Natural killer cell (primary cell): ENCODE measurements around the gene OSBPL6. TPM values are rescaled to one million over a fixed set of nuclear protein-coding genes. Genes with fewer than 3 reads are reported as not detected.

Experiments
- ATAC-seq, 3 donors: fragments of 150-1000 bp in 2 of 3; fragments of 200-7000 bp in 1 of 3; cut with Tn5 transposase; 1 replicate in 1 of 3; 2 replicates in 2 of 3; pipeline ENCODE4 v1.10.0; 2021; ENCODE audit warnings: mild to moderate bottlenecking in 2 of 3, moderate library complexity in 2 of 3
- DNase-seq, 2 donors: peaks; one replicate each; pipeline versions ENCODE4 v3.0.0 to v3.0.0-alpha.2; 2013 to 2021; ENCODE audit warnings: mixed read lengths in 1 of 2
- H3K27ac ChIP-seq: one replicate; pipeline ENCODE4 v1.5.1; 2013; ENCODE audit warnings: mild to moderate bottlenecking, low read length
- H3K27me3 ChIP-seq: one replicate; pipeline ENCODE4 v1.6.1; 2013; ENCODE audit warnings: low read length; ENCODE audit not compliant: control insufficient read depth, insufficient read depth
- H3K36me3 ChIP-seq: one replicate; pipeline ENCODE4 v1.6.1; 2013; ENCODE audit warnings: low read length; ENCODE audit not compliant: control insufficient read depth, insufficient read depth
- H3K4me1 ChIP-seq: one replicate; pipeline ENCODE4 v1.6.1; 2013; ENCODE audit warnings: low read length; ENCODE audit not compliant: control insufficient read depth, insufficient read depth
- H3K4me3 ChIP-seq: one replicate; pipeline ENCODE4 v1.5.1; 2013; ENCODE audit warnings: low read length
- H3K9me3 ChIP-seq: one replicate; pipeline ENCODE4 v1.6.1; 2013; ENCODE audit warnings: low read length; ENCODE audit not compliant: control insufficient read depth, insufficient read depth
- H3K27ac Mint-ChIP-seq, 2 donors: one replicate each; pipeline ENCODE4 v1.8.0; 2022; ENCODE audit warnings: mild to moderate bottlenecking in 2 of 2, mixed read lengths in 2 of 2, moderate library complexity in 1 of 2
- H3K27me3 Mint-ChIP-seq, 2 donors: one replicate each; pipeline ENCODE4 v1.8.0; 2022; ENCODE audit warnings: low read depth in 2 of 2, mixed read lengths in 2 of 2
- H3K36me3 Mint-ChIP-seq: one replicate; pipeline ENCODE4 v1.8.0; 2022; ENCODE audit warnings: mixed read lengths
- H3K4me1 Mint-ChIP-seq, 2 donors: one replicate each; pipeline ENCODE4 v1.8.0; 2022; ENCODE audit warnings: mixed read lengths in 2 of 2
- H3K4me3 Mint-ChIP-seq: one replicate; pipeline ENCODE4 v1.8.0; 2022; ENCODE audit warnings: mild to moderate bottlenecking, moderate library complexity, mixed read lengths
- H3K9me3 Mint-ChIP-seq, 2 donors: one replicate each; pipeline ENCODE4 v1.8.0; 2022; ENCODE audit warnings: mixed read lengths in 2 of 2
- CTCF ChIP-seq: fragments of 200-600 bp; IDR thresholded peaks from one replicate; pipeline ENCODE4 v1.8.0; 2022; ENCODE audit warnings: antibody characterized with exemption
- WGBS: methylation state at CpG from one replicate; pipeline ENCODE4 v1.1.7; 2013; ENCODE audit warnings: missing lambda C conversion rate; ENCODE audit not compliant: insufficient coverage; 5-methylcytosine and 5-hydroxymethylcytosine counted together
- intact Hi-C: fragments of 100-400 bp; cut with micrococcal nuclease; formaldehyde crosslinking; loops from one replicate; pipeline ENCODE4 v1.14.2; 2022
- total RNA-seq, 4 donors: library from RNA; stranded (reverse); fragments of 120-200 nt in 1 of 4; gene quantifications; one replicate each; pipeline versions ENCODE4 v1.2.3 to v1.2.4, GENCODE V29; 2013 to 2022

Gene OSBPL6
- total RNA-seq, 3 donors from 2014 or later (not counting 1 experiment from before 2014, with no cell fraction given): not detected

DNA sequence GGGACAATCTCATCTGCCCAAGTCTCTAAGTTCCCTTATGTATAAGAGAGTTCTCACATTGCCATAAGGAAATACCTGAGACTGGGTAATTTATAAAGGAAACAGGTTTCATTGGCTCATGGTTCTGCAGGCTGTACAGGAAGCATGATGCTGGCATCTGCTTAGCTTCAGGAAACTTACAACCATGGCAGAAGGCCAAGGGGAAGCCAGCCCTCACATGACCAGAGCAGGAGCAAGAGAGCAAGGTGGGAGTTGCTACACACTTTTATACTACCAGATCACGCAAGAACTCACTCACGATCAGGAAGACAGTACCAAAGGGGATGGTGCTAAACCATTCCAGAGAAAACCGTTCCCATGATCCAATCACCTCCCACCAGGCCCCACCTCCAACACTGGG is 182.7 kb downstream of the OSBPL6 start:
- Mint-ChIP-seq H3K4me3 (no peak overlapping the region), H3K27ac (no peak overlapping the region), H3K4me1 (no peaks in the 10 kb centered on the region), H3K36me3 (no peaks in the 10 kb centered on the region), H3K27me3 (peaks cover 12 to 20% of the 10 kb centered on the region in 2 donors), H3K9me3 (no peaks in the 10 kb centered on the region)
- intact Hi-C loops: no loop called here
- no peaks in the 10 kb centered on the region for H3K9me3 ChIP-seq
- no peak overlapping the region for H3K4me3 ChIP-seq
- WGBS: 92% methylated on average over 2 of the region's 3 CpGs
- TF ChIP-seq CTCF: no peak
- no peak for DNase-seq
- H3K27ac ChIP-seq: no peak overlapping the region
- H3K36me3 ChIP-seq: no peaks in the 10 kb centered on the region
- peaks cover 5% of the 10 kb centered on the region for H3K27me3 ChIP-seq
- no peaks in the 10 kb centered on the region for H3K4me1 ChIP-seq
- no peak for ATAC-seq

DNA sequence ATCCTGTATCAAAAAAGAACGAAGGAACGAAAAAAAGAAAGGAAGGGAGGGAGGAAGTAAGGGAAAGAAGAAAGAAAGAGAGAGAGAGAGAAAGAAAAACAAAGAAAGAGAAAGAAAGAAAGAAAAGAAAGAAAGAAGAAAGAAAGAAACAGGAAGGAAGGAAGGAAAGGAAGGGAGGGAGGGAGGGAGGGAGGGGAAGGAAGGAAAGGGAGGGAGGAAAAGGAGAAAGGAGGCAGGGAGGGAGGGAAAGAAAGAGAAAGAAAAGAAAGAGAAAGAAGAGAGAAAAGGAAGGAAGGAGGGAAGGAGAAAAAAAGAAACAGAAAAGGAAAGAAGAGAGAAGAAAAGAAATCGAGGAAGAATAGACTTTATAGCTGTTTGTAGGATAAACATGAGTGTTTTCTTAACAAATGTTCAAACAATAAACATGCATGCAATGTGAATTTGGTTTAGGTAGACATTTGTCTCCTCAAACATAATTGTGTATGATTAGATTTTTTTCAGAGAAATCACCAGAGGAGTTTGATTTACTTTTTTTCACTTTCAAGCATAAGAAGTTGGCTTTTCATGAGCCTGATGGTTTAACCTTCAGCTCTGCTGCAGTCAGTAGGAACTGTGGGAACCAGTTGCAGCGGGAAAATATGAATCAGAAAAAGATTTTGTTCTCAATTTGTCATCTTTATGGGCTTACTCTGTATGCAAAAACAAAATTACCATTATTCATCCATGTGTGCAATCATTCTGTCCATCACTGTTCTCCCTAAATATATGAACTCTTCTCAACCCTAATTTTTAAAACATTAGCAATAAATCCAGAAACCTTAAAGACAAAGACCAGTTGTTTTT is 185.1 kb downstream of the OSBPL6 start:
- no peak overlapping the region for H3K27ac ChIP-seq
- no peaks in the 10 kb centered on the region for H3K4me1 Mint-ChIP-seq
- no peaks in the 10 kb centered on the region for H3K36me3 Mint-ChIP-seq
- TF ChIP-seq CTCF: no peak
- ATAC-seq (no peak), DNase-seq (no peak)
- no peak overlapping the region for H3K4me3 Mint-ChIP-seq
- 89% methylated on average over 3 of the region's 4 CpGs for WGBS
- no peaks in the 10 kb centered on the region for H3K9me3 Mint-ChIP-seq
- H3K27ac Mint-ChIP-seq: no peak overlapping the region
- intact Hi-C loops: no loop called here
- no peaks in the 10 kb centered on the region for H3K36me3 ChIP-seq
- no peak overlapping the region for H3K4me3 ChIP-seq
- no peaks in the 10 kb centered on the region for H3K9me3 ChIP-seq
- no peaks in the 10 kb centered on the region for H3K4me1 ChIP-seq
- no peaks in the 10 kb centered on the region for H3K27me3 ChIP-seq
- H3K27me3 Mint-ChIP-seq: peaks cover 9 to 20% of the 10 kb centered on the region in 2 donors

GRCh38 chr2:178380763-178381162 is 186.5 kb downstream of the OSBPL6 start:
- no peaks in the 10 kb centered on the region for H3K9me3 ChIP-seq
- Mint-ChIP-seq H3K4me1 (no peaks in the 10 kb centered on the region), H3K27ac (no peak overlapping the region), H3K36me3 (no peaks in the 10 kb centered on the region), H3K9me3 (no peaks in the 10 kb centered on the region), H3K4me3 (no peak overlapping the region), H3K27me3 (peaks cover 10 to 15% of the 10 kb centered on the region in 2 donors)
- no peak for DNase-seq
- no peaks in the 10 kb centered on the region for H3K27me3 ChIP-seq
- H3K4me1 ChIP-seq: no peaks in the 10 kb centered on the region
- H3K36me3 ChIP-seq: no peaks in the 10 kb centered on the region
- H3K27ac ChIP-seq: no peak overlapping the region
- TF ChIP-seq CTCF: no peak
- ATAC-seq: no peak
- intact Hi-C loops: no loop called here
- no peak overlapping the region for H3K4me3 ChIP-seq
- no CpG with 5 or more reads among the region's 1 CpG for WGBS

DNA sequence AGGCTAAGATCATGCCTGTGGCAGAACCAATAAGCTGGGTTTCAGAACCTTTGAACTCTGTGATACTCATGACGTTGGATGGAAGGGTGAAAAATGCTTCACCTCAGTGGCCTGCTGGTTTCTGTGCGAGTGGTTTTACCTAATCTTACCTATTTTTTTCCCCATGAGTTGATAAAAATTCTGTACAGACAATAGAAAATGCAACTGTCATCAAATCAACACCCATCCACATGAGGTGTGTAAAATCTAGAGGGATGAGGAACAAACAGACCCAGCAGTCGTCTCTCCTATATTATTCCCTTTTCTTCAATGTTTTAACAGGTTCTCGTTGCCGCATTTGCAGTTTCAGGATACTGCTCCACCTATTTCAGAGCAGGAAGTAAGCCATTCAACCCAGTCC is 189.4 kb downstream of the OSBPL6 start:
- Histone ChIP-seq H3K4me1 (no peaks in the 10 kb centered on the region), H3K9me3 (no peaks in the 10 kb centered on the region), H3K27ac (no peak overlapping the region), H3K36me3 (no peaks in the 10 kb centered on the region), H3K4me3 (no peak overlapping the region), H3K27me3 (no peaks in the 10 kb centered on the region)
- Mint-ChIP-seq H3K27me3 (peaks cover 6 to 10% of the 10 kb centered on the region in 2 donors), H3K36me3 (no peaks in the 10 kb centered on the region), H3K4me3 (no peak overlapping the region), H3K4me1 (no peaks in the 10 kb centered on the region), H3K9me3 (no peaks in the 10 kb centered on the region), H3K27ac (no peak overlapping the region)
- no peak for TF ChIP-seq CTCF
- DNase-seq (no peak), ATAC-seq (no peak)
- intact Hi-C loops: no loop called here
- WGBS: 93% methylated on average over 4 of the region's 5 CpGs
